HepG2 (cell line): Measurements from ENCODE around the gene IQCK. TPM values are rescaled to one million over a fixed set of nuclear protein-coding genes. Genes with fewer than 3 reads are reported as not detected.
A peak's percentile ranks its signal among the peaks of the same experiment; 100 is the strongest.

Source experiments
- CTCF ChIP-seq: sonication (generic); formaldehyde crosslinking; IDR thresholded peaks from 2 replicates; pipeline ENCODE4 v1.5.0; 2020; ENCODE audit warnings: mild to moderate bottlenecking, missing genetic modification reagents, moderate library complexity
- DDIT3 ChIP-seq: sonication (generic); formaldehyde crosslinking; IDR thresholded peaks from 2 replicates; pipeline ENCODE4 v1.4.0; 2020; ENCODE audit warnings: mild to moderate bottlenecking, missing genetic modification reagents
- EZH2 ChIP-seq: conservative IDR thresholded peaks from 2 replicates; pipeline ENCODE4 v1.6.1; 2012; ENCODE audit warnings: mild to moderate bottlenecking, low read depth, low read length, moderate library complexity
- GPN1 ChIP-seq: sonication (generic); formaldehyde crosslinking; IDR thresholded peaks from 2 replicates; pipeline ENCODE4 v1.5.1; 2020; ENCODE audit warnings: missing genetic modification reagents, borderline replicate concordance
- HNF4G ChIP-seq, 2 experiments: sonication (generic) in 1 of 2; formaldehyde crosslinking in 1 of 2; IDR thresholded peaks; 2 replicates each; pipeline versions ENCODE4 v1.4.0 to v1.6.1; 2011 to 2020; ENCODE audit warnings: borderline replicate concordance in 2 of 2, low read depth in 2 of 2, mild to moderate bottlenecking in 2 of 2, low read length in 1 of 2, missing genetic modification reagents in 1 of 2, moderate library complexity in 1 of 2
- KDM2A ChIP-seq: sonication (generic); formaldehyde crosslinking; IDR thresholded peaks from 2 replicates; pipeline ENCODE4 v1.4.0; 2020; ENCODE audit warnings: low read depth, missing genetic modification reagents, borderline replicate concordance
- KLF13 ChIP-seq: sonication (generic); formaldehyde crosslinking; IDR thresholded peaks from 2 replicates; pipeline ENCODE4 v1.4.0; 2020; ENCODE audit warnings: mild to moderate bottlenecking, missing genetic modification reagents
- MED8 ChIP-seq: sonication (generic); formaldehyde crosslinking; IDR thresholded peaks from 2 replicates; pipeline ENCODE4 v1.8.1; 2023; ENCODE audit warnings: mild to moderate bottlenecking, missing genetic modification reagents; ENCODE audit not compliant: insufficient replicate concordance
- MTF2 ChIP-seq: sonication (generic); formaldehyde crosslinking; IDR thresholded peaks from 2 replicates; pipeline ENCODE4 v1.5.0; 2020; ENCODE audit warnings: missing genetic modification reagents, borderline replicate concordance
- TIGD3 ChIP-seq: sonication (generic); formaldehyde crosslinking; IDR thresholded peaks from 2 replicates; pipeline ENCODE4 v1.5.1; 2020; ENCODE audit warnings: mild to moderate bottlenecking, missing genetic modification reagents, borderline replicate concordance
- ZFP91 ChIP-seq: sonication (generic); formaldehyde crosslinking; IDR thresholded peaks from 2 replicates; pipeline ENCODE4 v1.9.0; 2022; ENCODE audit warnings: missing genetic modification reagents, mild to moderate bottlenecking, borderline replicate concordance
- ZIK1 ChIP-seq: sonication (generic); formaldehyde crosslinking; IDR thresholded peaks from 2 replicates; pipeline ENCODE4 v1.5.0; 2020; ENCODE audit warnings: mild to moderate bottlenecking, low read depth, missing genetic modification reagents, borderline replicate concordance
- ZNF207 ChIP-seq: fragments of 450-650 bp; IDR thresholded peaks from 2 replicates; pipeline ENCODE4 v1.6.1; 2016; ENCODE audit warnings: antibody characterized with exemption, borderline replicate concordance
- ZNF280B ChIP-seq: sonication (generic); formaldehyde crosslinking; IDR thresholded peaks from 2 replicates; pipeline ENCODE4 v1.5.0; 2020; ENCODE audit warnings: missing genetic modification reagents, mild to moderate bottlenecking, borderline replicate concordance
- ZNF605 ChIP-seq: sonication (generic); formaldehyde crosslinking; IDR thresholded peaks from 2 replicates; pipeline ENCODE4 v1.8.0; 2022; ENCODE audit warnings: mild to moderate bottlenecking, missing genetic modification reagents
- ZNF710 ChIP-seq: sonication (generic); formaldehyde crosslinking; IDR thresholded peaks from 2 replicates; pipeline ENCODE4 v1.5.0; 2020; ENCODE audit warnings: mild to moderate bottlenecking, missing genetic modification reagents, borderline replicate concordance
- ZNF781 ChIP-seq: sonication (generic); formaldehyde crosslinking; IDR thresholded peaks from 2 replicates; pipeline ENCODE4 v1.5.1; 2020; ENCODE audit warnings: borderline replicate concordance, mild to moderate bottlenecking, missing genetic modification reagents; ENCODE audit errors: not compliant biosample characterization
- polyA plus RNA-seq, 8 experiments: library from polyadenylated mRNA; depleted of rRNA in 3 of 8; stranded (reverse) in 7 of 8; unstranded in 1 of 8; fragments of >200 nt; fragmentation: Illumina TruSeq in 4 of 8; extraction: Trizol in 4 of 8; gene quantifications; 2 replicates each; pipeline versions ENCODE4 v1.2.1 to v1.2.3, GENCODE V29; 2011 to 2016; ENCODE audit warnings: low read depth in 4 of 8, missing spikeins in 1 of 8, mixed read lengths in 1 of 8; ENCODE audit not compliant: insufficient read depth in 1 of 8
- total RNA-seq, 5 experiments: library from RNA; depleted of rRNA; stranded (reverse); fragments of >200 nt; fragmentation: Illumina TruSeq; extraction: Trizol; gene quantifications; 2 replicates each; pipeline ENCODE4 v1.2.3, GENCODE V29; 2016; ENCODE audit warnings: low read depth in 1 of 5

Gene IQCK
- total and polyA plus RNA-seq, 2 of the 13 experiments (the other 11 are each of a cell fraction or from before 2014, with no cell fraction given) = 5.1 to 7.3 TPM

- TF ChIP-seq CTCF = 0 out of 2 replicates have a peak, but pooled peaks have one; percentile 2
- TF ChIP-seq HNF4G (IDR thresholded peaks at IDR 0.05; ENCODE audit: borderline replicate concordance, low read depth, low read length) = no peak
- no peak for TF ChIP-seq HNF4G (CRISPR knock-in tag; IDR thresholded peaks at IDR 0.05; ENCODE audit: borderline replicate concordance, low read depth)
- TF ChIP-seq KLF13 (CRISPR knock-in tag) = no peak
- TF ChIP-seq ZNF710 (CRISPR knock-in tag) = 0 out of 2 replicates have a peak, but pooled peaks have one; percentile 12
- 0 out of 2 replicates have a peak, but pooled peaks have one; percentile 34 for TF ChIP-seq ZNF605
- TF ChIP-seq TIGD3 (CRISPR knock-in tag) = no peak
- no peak for TF ChIP-seq ZNF207
- TF ChIP-seq MTF2 = peak; percentile 71; the same call in 1 of the 2 replicates
- peak; percentile 38; the same call in 1 of the 2 replicates for TF ChIP-seq ZFP91 (CRISPR knock-in tag)
- TF ChIP-seq ZNF280B (CRISPR knock-in tag) = 0 out of 2 replicates have a peak, but pooled peaks have one; percentile 23
- no peak for TF ChIP-seq ZIK1
- no peak for TF ChIP-seq MED8 (CRISPR knock-in tag)
- peak; percentile 47; the same call in 1 of the 2 replicates for TF ChIP-seq EZH2
- peak; percentile 25; the same call in 1 of the 2 replicates for TF ChIP-seq KDM2A (CRISPR knock-in tag)
- no peak for TF ChIP-seq GPN1 (CRISPR knock-in tag)
- TF ChIP-seq ZNF781 (CRISPR knock-in tag) = no peak
- TF ChIP-seq DDIT3 (CRISPR knock-in tag) = no peak
These were observed 165.4 kb downstream of the IQCK start (continued) for GRCh38 chr16:19883296-19883965.
